Stimulated activated CD4-positive, alpha-beta T cell treated with anti-CD3 and anti-CD28 coated beads, Interleukin-12 subunit alpha, Interleukin-12 subunit beta, amount 100 ng/mL, for 48 hours (primary cell): ENCODE measurements around the gene CREBBP.

Experiments
- DNase-seq, 3 donors: peaks; one replicate each; pipeline ENCODE4 v3.0.0-alpha.2; 2020; ENCODE audit warnings: low read depth in 2 of 3, low spot score in 1 of 3

The CREBBP gene

DNA sequence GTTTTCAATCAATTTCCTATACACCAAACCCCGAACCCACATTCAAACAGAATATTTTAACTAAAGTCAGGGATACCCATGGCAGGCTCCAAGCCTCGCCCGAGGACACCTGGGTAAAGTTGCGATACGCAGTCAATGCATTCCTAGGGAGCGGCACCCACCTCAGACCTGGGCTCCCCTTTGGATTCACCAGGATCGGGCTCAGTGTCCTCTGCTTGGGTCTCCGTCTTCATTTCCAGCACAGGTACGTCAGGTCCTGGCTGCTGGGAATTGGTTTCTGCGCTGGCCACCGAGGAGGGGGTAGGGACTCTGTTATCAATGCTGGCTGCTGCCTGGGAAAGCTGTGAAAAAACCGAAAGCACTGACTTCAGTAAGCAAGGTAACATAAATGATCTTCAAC lies 111.5 kb downstream of the CREBBP start:
- DNase-seq: no peak

DNA sequence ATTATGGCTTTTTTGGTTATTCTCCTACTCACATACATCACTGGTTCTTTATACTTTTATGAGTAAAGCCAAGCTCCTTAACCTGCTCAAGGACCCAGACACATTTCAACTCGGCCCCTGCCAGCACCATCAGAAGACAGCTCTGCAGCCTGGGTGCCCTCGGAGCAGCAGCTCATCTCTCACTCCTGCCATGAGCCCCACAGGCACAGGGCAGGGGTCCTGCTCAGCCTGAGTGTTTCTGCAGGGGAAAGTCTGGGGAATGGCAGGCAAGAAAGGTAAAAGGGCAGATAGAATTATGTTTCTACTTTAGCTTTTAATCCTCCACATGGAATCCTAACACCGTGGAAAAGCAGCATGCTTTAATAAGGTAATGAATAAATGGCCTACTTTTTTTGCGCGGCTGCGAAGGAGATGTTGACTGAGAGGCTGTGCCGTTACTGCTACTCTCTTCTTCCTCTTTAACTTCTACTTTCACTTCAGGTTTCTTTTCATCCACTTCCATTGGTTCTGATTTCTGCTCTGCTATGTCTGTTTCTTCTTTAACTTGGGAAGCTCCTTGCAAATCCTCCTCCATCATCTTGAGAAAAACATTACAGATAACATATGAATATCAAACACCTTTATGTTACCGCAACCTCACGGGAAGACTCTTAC lies 113.1 kb downstream of the CREBBP start:
- no peak for DNase-seq

GRCh38 chr16:3766177-3766576 lies 114.3 kb downstream of the CREBBP start:
- DNase-seq: no peak

GRCh38 chr16:3764409-3764808 lies 116.1 kb downstream of the CREBBP start:
- no peak for DNase-seq

DNA sequence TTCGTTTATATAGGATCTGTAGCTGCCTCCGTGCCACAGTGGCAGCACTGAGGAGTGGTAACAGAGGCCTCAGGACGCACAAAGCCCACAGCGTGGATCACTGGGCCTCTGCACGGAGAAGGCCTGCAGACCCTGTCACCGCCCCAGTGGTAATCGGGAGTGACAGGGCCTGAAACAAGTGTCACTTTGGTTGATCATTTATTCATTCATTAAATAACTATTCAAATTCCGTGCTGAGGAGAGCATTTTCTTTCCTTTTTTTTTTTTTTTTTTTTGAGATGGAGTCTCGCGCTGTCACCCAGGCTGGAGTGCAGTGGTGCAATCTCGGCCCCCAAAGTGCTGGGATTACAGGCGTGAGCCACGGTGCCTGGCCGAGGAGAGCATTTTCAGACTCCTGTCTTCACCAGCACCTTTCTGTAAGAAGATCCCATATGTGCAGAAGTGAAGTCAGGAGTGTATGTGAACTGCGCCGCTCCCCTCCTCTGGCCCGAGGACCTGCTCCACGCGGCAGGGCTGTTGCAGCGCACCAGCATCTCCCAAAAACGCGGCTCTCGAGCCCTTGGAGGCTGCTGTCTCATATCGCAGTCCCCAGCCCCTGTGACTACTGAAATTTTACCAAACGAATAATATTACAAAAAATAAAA lies 118.3 kb downstream of the CREBBP start:
- no peak for DNase-seq

- no peak for DNase-seq
Measured at GRCh38 chr16:3761375-3762106, 119.0 kb downstream of the CREBBP start.

- no peak for DNase-seq
Measured at GRCh38 chr16:3760518-3760917, 120.0 kb downstream of the CREBBP start.

GRCh38 chr16:3759736-3760135 lies 120.8 kb downstream of the CREBBP start:
- no peak for DNase-seq

DNA sequence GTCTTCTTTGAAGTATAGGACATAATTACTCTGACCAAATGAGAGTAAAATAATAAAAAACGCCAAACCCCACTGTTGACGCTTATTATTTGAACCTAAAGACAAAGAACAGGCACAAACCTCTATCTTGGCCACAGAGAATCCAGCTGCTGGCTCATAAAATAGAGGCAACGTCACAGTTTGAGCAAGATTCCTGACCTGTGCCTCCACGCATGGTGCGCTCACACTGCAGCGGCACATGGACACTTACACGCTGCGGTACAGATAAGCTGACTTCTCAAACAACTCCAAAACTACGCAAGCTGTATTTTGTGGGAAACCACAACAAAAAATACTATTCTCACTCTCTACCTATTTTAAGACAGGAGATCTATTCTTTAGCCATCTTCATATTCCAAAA lies 124.4 kb downstream of the CREBBP start:
- DNase-seq: no peak

- no peak for DNase-seq
Measured at GRCh38 chr16:3755249-3755648, 125.3 kb downstream of the CREBBP start.

- DNase-seq: no peak
Measured at GRCh38 chr16:3754772-3755171, 125.7 kb downstream of the CREBBP start.

DNA sequence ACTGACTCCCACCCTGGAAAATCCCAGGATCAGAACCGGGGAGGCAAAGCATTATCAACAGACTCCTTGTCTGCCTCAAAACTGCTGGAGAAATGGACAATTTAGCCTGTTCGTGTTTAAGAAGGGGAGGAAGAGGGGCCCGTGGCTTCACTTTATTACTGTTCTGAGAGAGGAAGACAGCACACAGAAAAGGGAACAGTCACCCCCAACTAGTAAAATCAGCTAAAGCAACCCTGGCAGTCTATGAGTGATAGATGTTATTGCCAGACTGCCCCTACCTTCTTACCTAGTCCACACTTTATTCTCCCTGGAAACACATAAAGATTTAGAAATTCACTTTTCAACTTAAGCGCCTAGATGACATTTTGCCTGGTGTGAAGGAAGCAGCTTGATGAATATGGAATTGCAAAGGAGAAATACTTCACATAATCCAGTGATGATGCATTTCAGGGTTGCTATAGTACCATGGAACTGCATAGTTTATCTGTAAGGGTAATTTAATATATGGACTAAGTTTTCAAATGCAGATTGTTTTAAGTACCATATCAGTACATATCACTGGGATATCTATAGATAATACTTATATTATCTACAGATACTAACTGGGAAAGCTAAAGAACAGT lies 126.3 kb downstream of the CREBBP start:
- DNase-seq: no peak

- DNase-seq: no peak
Measured at GRCh38 chr16:3752984-3753383, 127.5 kb downstream of the CREBBP start.

- DNase-seq: no peak
Measured at GRCh38 chr16:3751878-3752277, 128.6 kb downstream of the CREBBP start.

- no peak for DNase-seq
Measured at GRCh38 chr16:3748307-3748706, 132.2 kb downstream of the CREBBP start.

DNA sequence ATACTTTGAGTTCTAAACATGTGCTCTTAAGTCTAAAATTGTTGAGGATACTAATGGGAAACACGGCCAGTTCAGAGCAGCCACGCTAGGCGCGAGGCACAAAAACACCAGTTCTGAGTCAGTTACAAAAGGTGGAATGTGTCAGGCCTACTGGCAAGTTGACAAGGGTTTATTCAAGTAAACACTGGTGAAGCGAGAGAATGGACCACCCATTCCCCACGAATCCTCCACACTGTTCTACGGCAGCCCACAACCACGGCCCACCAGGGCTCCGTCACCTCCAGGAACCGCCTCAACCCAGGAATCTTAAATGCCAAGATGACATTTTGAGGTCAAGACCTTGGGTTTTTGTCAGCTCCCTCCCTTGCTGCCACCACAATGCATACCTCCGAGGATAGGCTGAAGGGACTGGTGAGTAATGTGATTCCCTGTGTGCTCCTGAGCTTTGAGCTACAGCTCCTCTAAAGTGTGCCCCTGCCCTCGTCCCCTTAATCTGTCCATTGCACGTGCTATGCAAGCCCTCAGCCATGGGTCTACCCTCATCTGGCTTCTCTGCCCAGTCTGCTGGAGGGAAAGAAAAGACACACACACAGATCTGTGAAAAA lies 134.7 kb downstream of the CREBBP start:
- DNase-seq: no peak

- no peak for DNase-seq
Measured at GRCh38 chr16:3744018-3744417, 136.5 kb downstream of the CREBBP start.

DNA sequence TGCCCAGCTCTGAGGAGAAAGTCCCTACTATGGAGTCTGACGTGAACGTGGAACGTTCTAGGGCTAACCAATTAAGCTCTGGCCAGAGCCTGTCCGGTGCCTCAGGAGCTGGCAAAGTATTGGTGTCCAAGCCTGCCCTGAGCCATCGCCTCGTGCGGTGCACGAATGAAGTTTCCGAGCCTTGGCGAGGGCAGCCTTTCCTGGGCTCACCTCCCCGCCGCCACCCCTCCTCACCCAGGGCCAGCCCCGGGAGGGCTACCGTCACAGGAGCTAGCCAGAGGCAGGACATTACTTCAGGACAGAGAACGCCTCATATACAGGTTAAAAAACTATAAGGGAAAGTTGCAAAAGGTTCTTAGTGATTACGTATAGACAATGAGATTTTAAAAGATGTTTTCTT lies 139.6 kb downstream of the CREBBP start:
- DNase-seq: no peak

- no peak for DNase-seq
Measured at GRCh38 chr16:3740186-3740585, 140.3 kb downstream of the CREBBP start.

DNA sequence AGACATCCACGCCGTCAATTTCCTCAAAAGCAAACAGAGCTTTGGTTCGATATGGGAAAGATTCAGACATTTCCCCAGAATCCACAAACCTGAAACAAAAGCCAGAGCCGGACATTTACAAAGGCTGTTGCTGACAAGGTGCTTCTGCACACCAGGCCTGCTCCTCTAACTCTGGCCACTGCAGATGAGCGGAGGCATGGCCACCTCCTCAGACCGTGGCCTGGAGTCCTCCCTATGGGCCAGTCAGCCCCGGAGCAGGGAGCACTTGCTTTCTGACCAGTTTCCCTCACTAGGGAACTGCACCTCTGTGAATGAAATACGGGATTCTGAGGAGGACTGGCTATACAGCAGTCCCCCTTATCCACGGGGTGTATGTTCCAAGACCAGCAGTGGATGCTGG lies 140.9 kb downstream of the CREBBP start:
- no peak for DNase-seq

DNA sequence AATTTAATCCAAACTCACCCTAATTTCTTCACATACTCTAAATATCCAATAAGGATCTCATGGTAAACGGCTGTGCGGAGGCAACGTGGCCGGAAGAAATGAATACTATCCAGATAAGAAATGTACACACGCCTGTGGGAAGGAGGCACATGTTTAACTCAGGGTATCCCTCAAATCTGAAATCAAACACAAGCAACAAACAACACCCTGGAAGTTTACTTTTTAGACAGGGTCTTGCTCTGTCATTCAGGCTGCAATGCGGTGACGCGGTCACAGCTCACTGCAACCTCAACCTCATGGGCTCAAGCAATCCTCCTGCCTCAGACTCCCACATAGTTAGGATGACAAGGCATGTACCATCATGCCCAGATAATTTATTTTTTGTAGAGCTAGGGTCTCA lies 142.0 kb downstream of the CREBBP start:
- no peak for DNase-seq

GRCh38 chr16:3738128-3738527 lies 142.4 kb downstream of the CREBBP start:
- no peak for DNase-seq
